ENCODE measurements around the gene CYTH1. TPM values are rescaled to one million over a fixed set of nuclear protein-coding genes. Genes with fewer than 3 reads are reported as not detected.

CYTH1 gene
- total RNA-seq, 2 donors from 2014 or later = 23.1 to 27.4 TPM

- Histone ChIP-seq H3K4me1 (ENCODE audit: control insufficient read depth, insufficient read depth, low read length) (peaks cover 13% of the 10 kb centered on the region), H3K27ac (ENCODE audit: low read depth, low read length) (no peak overlapping the region), H3K27me3 (ENCODE audit: control insufficient read depth, insufficient read depth, low read length, poor library complexity, severe bottlenecking) (no peaks in the 10 kb centered on the region), H3K36me3 (ENCODE audit: control insufficient read depth, insufficient read depth, low read length) (no peaks in the 10 kb centered on the region), H3K9ac (ENCODE audit: extremely low read depth, low read length, poor library complexity, severe bottlenecking) (no peak overlapping the region), H3K4me3 (ENCODE audit: low read length) (no peak overlapping the region), H3K9me3 (ENCODE audit: control insufficient read depth, low read length) (no peaks in the 10 kb centered on the region)
- Mint-ChIP-seq H3K36me3 (ENCODE audit: low read depth) (no peaks in the 10 kb centered on the region), H3K9me3 (no peaks in the 10 kb centered on the region), H3K27ac (no peak overlapping the region), H3K4me1 (peaks cover 52% of the 10 kb centered on the region), H3K4me3 (no peak overlapping the region), H3K27me3 (ENCODE audit: insufficient read depth) (no peaks in the 10 kb centered on the region)
- no peak for DNase-seq
- TF ChIP-seq CTCF (conservative IDR thresholded peaks at IDR 0.05) = no peak
- 91 to 100% methylated on average over 1 of the region's 1 CpG for WGBS, 2 experiments (ENCODE audit: insufficient coverage in 1 of 2, insufficient read length in 1 of 2)
Measured at GRCh38 chr17:78715876-78716275, 66.2 kb downstream of the CYTH1 start.

- H3K4me1 ChIP-seq (ENCODE audit: control insufficient read depth, insufficient read depth, low read length) = peaks cover 13% of the 10 kb centered on the region
- no peaks in the 10 kb centered on the region for H3K36me3 ChIP-seq (ENCODE audit: control insufficient read depth, insufficient read depth, low read length)
- no peaks in the 10 kb centered on the region for H3K27me3 Mint-ChIP-seq (ENCODE audit: insufficient read depth)
- peak; percentile 24 for DNase-seq
- H3K4me3 ChIP-seq (ENCODE audit: low read length) = no peak overlapping the region
- H3K36me3 Mint-ChIP-seq (ENCODE audit: low read depth) = no peaks in the 10 kb centered on the region
- H3K27ac ChIP-seq (ENCODE audit: low read depth, low read length) = no peak overlapping the region
- no peak overlapping the region for H3K27ac Mint-ChIP-seq
- H3K4me1 Mint-ChIP-seq = peaks cover 52% of the 10 kb centered on the region
- H3K27me3 ChIP-seq (ENCODE audit: control insufficient read depth, insufficient read depth, low read length, poor library complexity, severe bottlenecking) = no peaks in the 10 kb centered on the region
- 94 to 98% methylated on average over 9 to 14 of the region's 14 CpGs for whole genome bisulfite sequencing, 2 experiments (ENCODE audit: insufficient coverage in 1 of 2, insufficient read length in 1 of 2)
- TF ChIP-seq CTCF (conservative IDR thresholded peaks at IDR 0.05) = no peak
- H3K9ac ChIP-seq (ENCODE audit: extremely low read depth, low read length, poor library complexity, severe bottlenecking) = no peak overlapping the region
- H3K9me3 Mint-ChIP-seq = no peaks in the 10 kb centered on the region
- H3K9me3 ChIP-seq (ENCODE audit: control insufficient read depth, low read length) = no peaks in the 10 kb centered on the region
- H3K4me3 Mint-ChIP-seq = no peak overlapping the region
Measured at GRCh38 chr17:78715000-78715771, 66.9 kb downstream of the CYTH1 start.

- H3K4me3 Mint-ChIP-seq = no peak overlapping the region
- Histone ChIP-seq H3K4me3 (ENCODE audit: low read length) (no peak overlapping the region), H3K4me1 (ENCODE audit: control insufficient read depth, insufficient read depth, low read length) (peaks cover 9% of the 10 kb centered on the region), H3K9me3 (ENCODE audit: control insufficient read depth, low read length) (no peaks in the 10 kb centered on the region), H3K27me3 (ENCODE audit: control insufficient read depth, insufficient read depth, low read length, poor library complexity, severe bottlenecking) (no peaks in the 10 kb centered on the region), H3K9ac (ENCODE audit: extremely low read depth, low read length, poor library complexity, severe bottlenecking) (no peak overlapping the region), H3K27ac (ENCODE audit: low read depth, low read length) (no peak overlapping the region), H3K36me3 (ENCODE audit: control insufficient read depth, insufficient read depth, low read length) (no peaks in the 10 kb centered on the region)
- H3K27ac Mint-ChIP-seq = no peak overlapping the region
- H3K4me1 Mint-ChIP-seq = peaks cover 47% of the 10 kb centered on the region
- TF ChIP-seq CTCF (conservative IDR thresholded peaks at IDR 0.05) = no peak
- H3K9me3 Mint-ChIP-seq = no peaks in the 10 kb centered on the region
- peak; percentile 35 for DNase-seq
- no peaks in the 10 kb centered on the region for H3K27me3 Mint-ChIP-seq (ENCODE audit: insufficient read depth)
- H3K36me3 Mint-ChIP-seq (ENCODE audit: low read depth) = no peaks in the 10 kb centered on the region
- WGBS, 2 experiments (ENCODE audit: insufficient coverage in 1 of 2, insufficient read length in 1 of 2) = 93 to 100% methylated on average over 2 to 4 of the region's 4 CpGs
Measured at GRCh38 chr17:78714534-78714933, 67.5 kb downstream of the CYTH1 start.

All from endodermal cell (in vitro differentiated cells).